Measurements from ENCODE around the gene FGFBP2. TPM values are rescaled to one million over a fixed set of nuclear protein-coding genes. Genes with fewer than 3 reads are reported as not detected.
"Not testable (repeated sequence)": the region's sequence is repeated elsewhere in the genome, so short reads cannot be mapped to it uniquely, and the experiment has no call there.

Gene FGFBP2
- total RNA-seq, 1 experiment from 2014 or later = not detected

DNA sequence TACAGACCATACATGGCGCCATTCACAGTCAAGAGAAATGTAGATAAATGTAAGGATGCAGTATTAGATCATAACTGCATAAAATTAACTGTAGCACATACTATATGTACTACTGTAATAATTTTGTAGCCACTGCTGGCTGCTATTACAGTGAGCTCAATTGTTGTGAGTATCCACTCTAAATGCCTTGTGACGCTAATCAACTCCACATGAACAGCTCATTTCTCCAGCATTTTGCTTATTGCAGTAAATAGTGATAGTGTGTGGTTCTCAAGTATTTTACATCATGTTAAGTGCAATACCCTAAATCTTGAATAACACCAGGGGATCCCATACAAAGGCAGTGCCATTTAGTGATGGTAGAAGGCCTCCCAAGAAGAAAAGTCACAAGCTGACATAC lies 45.7 kb downstream of the FGFBP2 start:
- no peak for DNase-seq
- BruUV-seq (replicated peaks) = no TSS peak
- Histone ChIP-seq H3K36me3 (ENCODE audit: low read depth) (no peaks in the 10 kb centered on the region), H3K9me2 (ENCODE audit: insufficient read depth) (no peaks in the 10 kb centered on the region), H3K27me3 (ENCODE audit: insufficient read depth, low read depth) (no peaks in the 10 kb centered on the region), H2AFZ (no peak overlapping the region), H3F3A (ENCODE audit: insufficient read depth, low read depth) (peaks cover 46% of the 10 kb centered on the region), H4K20me1 (ENCODE audit: insufficient read depth) (no peaks in the 10 kb centered on the region), H3K4me1 (replicated peaks; ENCODE audit: insufficient read depth) (peaks cover 72% of the 10 kb centered on the region), H3K79me2 (ENCODE audit: low read depth) (no peaks in the 10 kb centered on the region), H3K4me2 (no peak overlapping the region), H3K9me3 (ENCODE audit: insufficient read depth, low read depth) (peaks cover 4% of the 10 kb centered on the region), H3K4me3 (no peak overlapping the region), H3K27ac (no peak overlapping the region)
- intact Hi-C loops (cut with micrococcal nuclease; ENCODE audit: unreplicated experiment) = no loop called here
- TF ChIP-seq EZH2 (IDR thresholded peaks at IDR 0.05; ENCODE audit: low read depth) = no peak
- no peak for TF ChIP-seq CTCF (conservative IDR thresholded peaks at IDR 0.05)
- ChIA-PET CTCF (no interaction called here), POLR2A (ENCODE audit: unreplicated experiment) (no interaction called here)

DNA sequence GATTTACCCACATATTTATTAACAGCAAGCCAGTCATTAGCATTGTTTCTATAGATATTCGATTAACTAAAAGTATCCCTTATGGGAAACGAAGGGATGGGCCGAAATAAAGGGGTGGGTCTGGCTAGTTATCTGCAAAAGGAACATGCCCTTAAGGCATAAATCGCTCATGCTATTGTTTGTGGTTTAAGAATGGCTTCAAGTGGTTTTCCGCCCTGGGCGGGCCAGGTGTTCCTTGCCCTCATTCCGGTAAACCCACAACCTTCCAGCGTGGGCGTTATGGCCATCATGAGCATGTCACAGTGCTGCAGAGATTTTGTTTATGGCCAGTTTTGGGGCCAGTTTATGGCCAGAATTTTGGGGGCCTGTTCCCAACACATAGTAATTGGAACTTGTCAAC lies 46.6 kb downstream of the FGFBP2 start:
- H4K20me1 ChIP-seq (ENCODE audit: insufficient read depth); H3K27ac ChIP-seq; H3K79me2 ChIP-seq (ENCODE audit: low read depth); H3K36me3 ChIP-seq (ENCODE audit: low read depth); H3K9me2 ChIP-seq (ENCODE audit: insufficient read depth); intact Hi-C loops (cut with micrococcal nuclease; ENCODE audit: unreplicated experiment); H2AFZ ChIP-seq; H3K4me2 ChIP-seq; POLR2A ChIA-PET (ENCODE audit: unreplicated experiment); DNase-seq; H3K27me3 ChIP-seq (ENCODE audit: insufficient read depth, low read depth); BruUV-seq (replicated peaks); H3K9me3 ChIP-seq (ENCODE audit: insufficient read depth, low read depth); CTCF ChIA-PET; H3K4me3 ChIP-seq: not testable (repeated sequence)
- peaks cover 49% of the 10 kb centered on the region for H3F3A ChIP-seq (ENCODE audit: insufficient read depth, low read depth)
- peaks cover 74% of the 10 kb centered on the region for H3K4me1 ChIP-seq (replicated peaks; ENCODE audit: insufficient read depth)

DNA sequence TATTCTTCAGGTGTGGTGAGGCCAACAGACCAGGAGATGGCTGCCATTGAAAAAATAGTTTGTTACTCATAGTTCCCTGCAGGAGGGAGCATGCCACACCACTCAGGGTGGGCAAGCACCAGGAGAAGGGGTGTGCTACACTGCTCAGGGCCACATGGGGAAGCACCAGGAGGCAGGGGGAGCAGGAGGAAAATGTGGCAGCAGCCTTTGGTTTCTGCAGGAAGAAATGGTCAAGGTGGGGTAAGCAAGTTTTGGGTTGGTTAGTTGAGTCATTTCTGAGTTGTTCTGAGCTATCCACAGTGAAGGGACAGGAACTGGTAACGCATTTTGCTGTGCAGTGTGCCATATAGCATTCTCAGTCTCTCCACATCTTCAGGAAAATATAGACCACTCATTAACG lies 48.2 kb downstream of the FGFBP2 start:
- Histone ChIP-seq H3K4me3 (no peak overlapping the region), H3K27me3 (ENCODE audit: insufficient read depth, low read depth) (no peaks in the 10 kb centered on the region), H3K27ac (peak overlapping the region; percentile 98), H4K20me1 (ENCODE audit: insufficient read depth) (no peaks in the 10 kb centered on the region), H3K4me2 (peak overlapping the region; percentile 51), H3K4me1 (replicated peaks; ENCODE audit: insufficient read depth) (peaks cover 67% of the 10 kb centered on the region), H3K9me2 (ENCODE audit: insufficient read depth) (no peaks in the 10 kb centered on the region), H3K79me2 (ENCODE audit: low read depth) (no peaks in the 10 kb centered on the region), H3F3A (ENCODE audit: insufficient read depth, low read depth) (peaks cover 36% of the 10 kb centered on the region), H3K36me3 (ENCODE audit: low read depth) (no peaks in the 10 kb centered on the region), H3K9me3 (ENCODE audit: insufficient read depth, low read depth) (peaks cover 10% of the 10 kb centered on the region), H2AFZ (no peak overlapping the region)
- POLR2A ChIA-PET (ENCODE audit: unreplicated experiment) = no interaction called here
- TF ChIP-seq CTCF (conservative IDR thresholded peaks at IDR 0.05) = no peak
- TF ChIP-seq EZH2 (IDR thresholded peaks at IDR 0.05; ENCODE audit: low read depth) = no peak
- no peak for DNase-seq
- BruUV-seq (replicated peaks) = no TSS peak
- CTCF ChIA-PET = no interaction called here
- intact Hi-C loops (cut with micrococcal nuclease; ENCODE audit: unreplicated experiment) = no loop called here

GRCh38 chr4:15914291-15914690 lies 48.7 kb downstream of the FGFBP2 start:
- Histone ChIP-seq H3K4me1 (replicated peaks; ENCODE audit: insufficient read depth) (peaks cover 65% of the 10 kb centered on the region), H4K20me1 (ENCODE audit: insufficient read depth) (no peaks in the 10 kb centered on the region), H3K36me3 (ENCODE audit: low read depth) (no peaks in the 10 kb centered on the region), H3K4me2 (peak overlapping the region; percentile 51), H3K27ac (peak overlapping the region; percentile 98), H2AFZ (no peak overlapping the region), H3F3A (ENCODE audit: insufficient read depth, low read depth) (peaks cover 36% of the 10 kb centered on the region), H3K9me2 (ENCODE audit: insufficient read depth) (no peaks in the 10 kb centered on the region), H3K9me3 (ENCODE audit: insufficient read depth, low read depth) (peaks cover 10% of the 10 kb centered on the region), H3K79me2 (ENCODE audit: low read depth) (no peaks in the 10 kb centered on the region), H3K4me3 (no peak overlapping the region), H3K27me3 (ENCODE audit: insufficient read depth, low read depth) (no peaks in the 10 kb centered on the region)
- POLR2A ChIA-PET (ENCODE audit: unreplicated experiment) = no interaction called here
- CTCF ChIA-PET = no interaction called here
- TF ChIP-seq EZH2 (IDR thresholded peaks at IDR 0.05; ENCODE audit: low read depth) (no peak), CTCF (conservative IDR thresholded peaks at IDR 0.05) (no peak)
- peak in 1 of 2 experiments; percentile 54 for DNase-seq
- intact Hi-C loops (cut with micrococcal nuclease; ENCODE audit: unreplicated experiment) = no loop called here
- no TSS peak for BruUV-seq (replicated peaks)

Measured in PC-9 (cell line).